IPS-18a (cell line): ENCODE measurements around the gene SH3PXD2B.
"Not testable (repeated sequence)": the region's sequence is repeated elsewhere in the genome, so short reads cannot be mapped to it uniquely, and the experiment has no call there.

ENCODE experiments used
- H3K27ac ChIP-seq: one replicate; pipeline ENCODE4 v1.5.1; 2013; ENCODE audit warnings: low read length
- H3K27me3 ChIP-seq: one replicate; pipeline ENCODE4 v1.6.1; 2013; ENCODE audit warnings: mild to moderate bottlenecking, low read length; ENCODE audit not compliant: control insufficient read depth, insufficient read depth
- H3K36me3 ChIP-seq: one replicate; pipeline ENCODE4 v1.6.1; 2013; ENCODE audit warnings: low read depth, low read length; ENCODE audit not compliant: control insufficient read depth
- H3K4me1 ChIP-seq: one replicate; pipeline ENCODE4 v1.6.1; 2013; ENCODE audit warnings: low read depth, low read length; ENCODE audit not compliant: control insufficient read depth
- H3K4me3 ChIP-seq: one replicate; pipeline ENCODE4 v1.5.1; 2013; ENCODE audit warnings: low read length
- H3K9ac ChIP-seq: one replicate; pipeline ENCODE4 v1.6.1; 2013; ENCODE audit warnings: mild to moderate bottlenecking, low read length, moderate library complexity
- H3K9me3 ChIP-seq: one replicate; pipeline ENCODE4 v1.6.1; 2013; ENCODE audit warnings: low read depth, low read length; ENCODE audit not compliant: control insufficient read depth

SH3PXD2B gene

DNA sequence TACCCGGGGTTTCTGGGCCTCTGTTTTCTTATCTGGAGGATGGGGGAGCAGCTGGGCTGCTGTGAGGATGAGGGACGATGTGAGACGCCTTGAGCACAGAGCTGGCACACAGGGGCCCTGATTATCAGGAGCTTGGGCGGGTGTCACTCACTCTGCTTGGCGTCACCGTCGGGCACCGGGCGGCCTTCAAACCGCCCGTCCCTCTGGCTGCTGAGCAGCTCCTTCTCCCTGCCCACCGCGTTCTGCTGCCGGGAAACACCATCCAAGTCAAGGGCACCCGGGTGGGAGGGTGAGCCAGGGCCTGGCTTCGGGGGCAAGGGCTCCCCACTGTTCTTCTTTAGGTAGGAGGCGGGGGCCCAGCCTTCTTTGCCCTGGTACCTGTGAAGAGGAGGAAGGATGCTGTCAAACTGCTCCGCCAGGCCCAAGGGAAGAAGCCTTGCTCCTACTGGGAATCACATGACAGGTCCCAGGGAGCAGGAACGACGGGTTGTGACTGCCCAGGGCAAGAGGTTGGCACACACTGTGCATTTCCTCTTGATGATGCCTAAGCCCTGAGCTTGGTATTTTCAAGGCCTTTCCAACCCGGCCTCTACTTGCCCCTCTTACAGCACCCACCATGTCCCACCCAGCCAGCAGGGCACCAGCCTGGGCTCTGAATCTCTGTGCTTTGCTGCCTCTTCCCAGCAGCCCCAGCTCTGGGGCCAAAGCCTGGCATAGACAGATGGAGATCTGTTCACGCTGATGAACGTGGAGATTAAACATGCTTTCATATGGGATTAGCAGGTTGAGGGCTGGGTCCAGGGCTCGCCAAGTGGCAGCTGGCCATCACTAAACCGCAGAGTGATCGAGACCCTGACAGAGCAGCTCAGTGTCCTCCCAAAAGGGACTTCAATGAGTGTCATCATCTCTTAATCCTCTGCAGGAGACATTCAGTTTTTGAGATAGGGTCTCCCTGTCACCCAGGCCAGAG, 103.8 kb downstream of the SH3PXD2B start:
- Histone ChIP-seq H3K4me3 (no peak overlapping the region), H3K4me1 (no peaks in the 10 kb centered on the region), H3K9me3 (no peaks in the 10 kb centered on the region), H3K27ac (no peak overlapping the region), H3K9ac (no peak overlapping the region), H3K27me3 (no peaks in the 10 kb centered on the region), H3K36me3 (peaks cover 70% of the 10 kb centered on the region)

DNA sequence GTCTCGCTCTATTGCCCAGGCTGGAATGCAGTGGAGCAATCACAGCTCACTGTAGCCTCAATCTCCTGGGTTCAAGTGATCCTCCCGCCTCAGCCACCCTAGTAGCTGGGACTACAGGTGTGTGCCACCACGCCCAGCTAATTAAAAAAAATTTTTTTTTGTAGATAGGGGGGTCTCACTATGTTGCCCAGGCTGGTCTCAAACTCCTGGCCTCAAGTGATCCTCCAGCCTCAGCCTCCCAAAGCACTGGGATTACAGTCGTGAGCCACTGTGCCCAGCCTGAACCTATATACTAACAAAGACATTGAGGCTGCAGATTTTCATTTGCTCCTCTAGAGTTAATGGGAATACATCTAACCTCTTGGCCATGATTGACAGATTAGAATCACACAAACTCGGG, 105.6 kb downstream of the SH3PXD2B start:
- not testable (repeated sequence) for H3K27me3 ChIP-seq, H3K27ac ChIP-seq, H3K9me3 ChIP-seq, H3K4me3 ChIP-seq, H3K4me1 ChIP-seq, H3K9ac ChIP-seq
- H3K36me3 ChIP-seq = peaks cover 66% of the 10 kb centered on the region

DNA sequence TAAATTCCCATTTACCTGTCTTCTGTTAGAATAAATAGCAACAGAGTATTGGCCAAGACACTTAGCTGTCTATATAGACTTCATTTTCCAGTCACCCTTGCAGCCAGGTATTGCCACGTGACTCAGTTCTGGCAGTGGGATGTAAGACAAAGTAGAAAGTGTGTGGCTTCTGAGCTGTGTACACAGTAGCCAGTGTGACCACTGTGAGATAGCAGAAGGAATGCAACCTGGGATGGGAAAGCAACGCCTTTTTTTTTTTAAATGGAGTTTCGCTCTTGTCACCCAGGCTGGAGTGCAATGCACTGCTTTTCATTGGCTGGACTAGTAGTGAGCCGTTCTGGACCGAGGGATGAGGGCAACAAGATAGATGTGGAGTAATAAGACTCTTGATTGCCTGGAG, 106.2 kb downstream of the SH3PXD2B start:
- no peaks in the 10 kb centered on the region for H3K27me3 ChIP-seq
- no peaks in the 10 kb centered on the region for H3K9me3 ChIP-seq
- no peak overlapping the region for H3K27ac ChIP-seq
- no peak overlapping the region for H3K4me3 ChIP-seq
- H3K36me3 ChIP-seq = peaks cover 61% of the 10 kb centered on the region
- H3K9ac ChIP-seq = no peak overlapping the region
- no peaks in the 10 kb centered on the region for H3K4me1 ChIP-seq

DNA sequence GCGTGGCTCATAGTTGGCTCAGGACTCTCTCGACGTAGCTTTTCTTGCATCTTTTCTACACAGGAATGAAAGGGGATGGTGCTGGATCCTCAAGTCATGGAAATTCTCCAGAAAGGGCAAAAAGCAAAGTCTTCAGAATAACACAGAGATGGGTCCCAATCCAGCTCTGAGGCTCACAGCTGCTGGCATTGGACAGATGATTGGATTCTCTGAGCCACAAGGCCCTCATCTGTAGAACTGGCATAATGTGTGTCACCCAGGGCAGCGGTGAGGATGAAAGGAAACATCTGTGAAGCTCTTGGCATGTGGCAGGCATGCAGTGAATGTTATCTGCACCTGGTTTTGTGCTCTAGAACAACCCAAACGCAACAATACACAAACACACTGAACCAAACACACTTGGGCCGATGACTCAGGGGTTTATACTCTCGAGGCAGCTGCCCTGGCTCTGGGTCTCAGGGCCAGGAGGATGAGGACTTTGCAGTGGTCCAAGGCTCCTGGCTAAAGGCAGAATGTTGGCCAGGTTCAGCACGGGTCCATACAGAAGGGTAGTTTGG, 106.8 kb downstream of the SH3PXD2B start:
- Histone ChIP-seq H3K27ac (no peak overlapping the region), H3K9me3 (no peaks in the 10 kb centered on the region), H3K4me3 (no peak overlapping the region), H3K27me3 (no peaks in the 10 kb centered on the region), H3K36me3 (peaks cover 61% of the 10 kb centered on the region), H3K9ac (no peak overlapping the region), H3K4me1 (no peaks in the 10 kb centered on the region)

DNA sequence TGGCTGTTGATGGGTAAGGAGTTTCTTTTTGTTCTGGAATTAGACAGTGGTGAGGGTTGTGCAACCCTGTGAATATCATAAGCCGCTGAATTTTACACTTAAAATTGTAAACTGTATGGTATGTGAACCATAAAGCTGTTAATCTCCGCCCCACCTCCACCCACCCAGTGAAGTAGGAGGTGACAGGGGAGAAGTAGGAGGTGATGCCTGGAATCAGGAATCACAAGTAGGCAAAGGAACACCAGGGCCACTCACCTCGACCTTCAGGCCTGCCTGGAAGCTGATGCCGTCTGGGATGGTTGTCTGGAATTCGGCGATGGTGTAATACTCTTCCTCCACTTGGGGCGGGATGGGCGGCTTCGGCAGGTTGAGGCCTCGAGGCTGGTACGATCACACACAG, 108.4 kb downstream of the SH3PXD2B start:
- Histone ChIP-seq H3K27ac (no peak overlapping the region), H3K4me1 (no peaks in the 10 kb centered on the region), H3K27me3 (no peaks in the 10 kb centered on the region), H3K36me3 (peaks cover 59% of the 10 kb centered on the region), H3K9ac (no peak overlapping the region), H3K4me3 (no peak overlapping the region), H3K9me3 (no peaks in the 10 kb centered on the region)

DNA sequence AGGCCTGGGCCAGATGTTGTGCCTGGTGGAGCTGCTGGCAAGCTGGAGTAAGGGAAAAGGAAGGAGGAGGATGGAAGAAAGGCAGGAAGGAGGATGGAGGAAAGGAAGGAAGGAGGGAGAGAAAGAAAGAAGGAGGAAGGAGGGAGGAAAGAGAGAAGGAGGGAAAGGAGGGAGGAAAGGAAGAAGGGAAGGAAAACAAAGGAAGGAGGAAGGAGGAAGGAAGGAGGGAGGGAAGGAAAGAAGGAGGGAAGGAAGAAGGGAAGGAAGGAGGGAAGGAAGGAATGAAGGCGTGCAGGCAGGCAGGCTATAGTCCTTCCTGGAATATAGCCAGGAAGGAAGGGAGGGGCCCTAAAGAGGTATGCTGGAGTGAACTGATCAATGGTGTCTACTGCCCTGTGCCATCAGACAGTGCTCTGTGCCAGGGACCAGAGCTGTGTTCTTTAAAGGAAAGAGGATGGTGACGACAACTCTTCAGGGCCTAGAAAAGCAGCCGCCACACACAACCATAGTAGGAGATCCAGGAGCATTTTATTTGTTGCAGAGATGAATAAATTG, 109.4 kb downstream of the SH3PXD2B start:
- no peak overlapping the region for H3K9ac ChIP-seq
- H3K36me3 ChIP-seq = peaks cover 56% of the 10 kb centered on the region
- no peaks in the 10 kb centered on the region for H3K4me1 ChIP-seq
- H3K27ac ChIP-seq = no peak overlapping the region
- no peak overlapping the region for H3K4me3 ChIP-seq
- H3K27me3 ChIP-seq = no peaks in the 10 kb centered on the region
- H3K9me3 ChIP-seq = no peaks in the 10 kb centered on the region

DNA sequence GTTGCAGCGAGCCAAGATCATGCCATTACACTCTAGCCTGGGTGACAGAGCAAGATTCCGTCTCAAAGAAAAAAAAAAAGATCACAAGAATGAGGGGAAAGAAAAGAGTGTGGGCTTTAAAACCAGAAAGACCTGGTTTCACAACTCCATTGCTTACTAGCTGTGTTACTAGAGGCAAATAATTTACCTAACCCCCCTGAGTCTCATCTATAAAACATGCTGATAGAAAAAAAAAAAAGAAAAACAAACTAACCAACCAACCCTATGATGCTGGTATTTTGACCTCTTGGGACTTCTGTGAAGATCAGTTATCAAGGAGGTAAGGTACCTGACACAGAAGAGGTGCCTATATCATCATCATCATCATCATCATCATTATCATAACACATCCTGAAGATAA, 110.6 kb downstream of the SH3PXD2B start:
- no peaks in the 10 kb centered on the region for H3K4me1 ChIP-seq
- no peak overlapping the region for H3K4me3 ChIP-seq
- no peaks in the 10 kb centered on the region for H3K27me3 ChIP-seq
- peaks cover 54% of the 10 kb centered on the region for H3K36me3 ChIP-seq
- no peaks in the 10 kb centered on the region for H3K9me3 ChIP-seq
- H3K27ac ChIP-seq = no peak overlapping the region
- no peak overlapping the region for H3K9ac ChIP-seq

DNA sequence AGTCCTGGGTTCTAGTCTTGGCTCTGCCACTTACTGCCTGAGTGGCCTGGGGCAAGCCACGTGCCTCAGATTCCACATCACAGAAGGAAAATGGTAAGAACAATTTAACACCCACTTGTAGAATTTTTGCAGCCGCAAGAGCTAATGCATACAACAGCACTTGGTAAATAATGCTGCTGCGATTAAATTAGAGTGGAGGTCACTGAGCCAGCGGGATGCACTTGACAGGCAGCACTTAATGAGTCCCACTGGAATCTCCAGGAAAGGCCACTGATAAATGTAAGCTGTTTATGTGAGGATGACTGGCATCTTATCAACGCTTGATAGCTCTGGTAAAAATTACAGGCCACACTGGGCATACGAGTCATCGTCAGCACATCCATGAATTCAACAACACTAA, 111.4 kb downstream of the SH3PXD2B start:
- no peak overlapping the region for H3K4me3 ChIP-seq

DNA sequence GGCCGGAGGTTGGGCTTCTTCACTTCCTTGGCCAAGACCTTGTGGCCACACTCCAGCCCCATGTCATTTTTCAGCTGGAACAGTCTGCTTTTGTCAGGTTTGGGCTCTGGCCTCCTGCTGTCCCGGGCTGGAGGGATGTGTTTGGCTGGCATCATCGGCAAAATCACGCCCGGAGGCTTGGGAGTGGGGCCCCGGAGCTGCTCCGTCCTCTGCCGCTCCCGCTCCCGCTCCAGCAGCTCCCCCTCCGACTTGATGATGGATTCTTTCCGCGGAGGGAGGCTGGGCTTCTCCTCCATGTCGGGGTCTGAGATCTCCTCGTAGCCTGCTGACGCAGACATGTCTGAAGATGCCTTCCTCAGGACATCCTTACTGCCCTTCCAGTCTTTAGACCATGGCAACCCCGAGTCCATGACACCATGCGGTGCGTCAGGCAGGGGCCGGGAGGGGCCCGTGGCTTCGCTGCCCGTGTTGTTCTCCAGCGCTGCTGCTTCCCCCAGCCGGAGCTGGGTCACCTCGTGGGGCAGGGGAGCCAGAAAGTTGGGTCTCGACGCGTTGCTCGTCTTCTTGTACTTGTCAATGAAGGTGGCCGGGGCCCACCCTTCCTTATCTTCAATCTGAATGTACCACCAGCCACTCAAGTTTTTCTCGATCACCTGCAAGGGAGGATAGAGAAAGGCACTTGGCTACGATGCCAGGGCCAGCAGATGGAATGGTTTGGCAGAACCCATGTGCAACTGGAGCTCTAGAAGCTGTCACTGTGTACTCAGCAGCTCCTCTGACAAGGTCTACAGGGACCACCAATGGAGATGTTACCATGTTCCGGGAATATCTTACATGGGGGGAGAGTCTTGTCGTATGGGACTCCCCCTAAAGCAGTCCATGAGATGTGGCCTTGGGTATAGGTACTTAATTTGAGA, 114.8 kb downstream of the SH3PXD2B start:
- H3K9ac ChIP-seq = no peak overlapping the region
- no peaks in the 10 kb centered on the region for H3K9me3 ChIP-seq
- H3K4me1 ChIP-seq = no peaks in the 10 kb centered on the region
- H3K27ac ChIP-seq = no peak overlapping the region
- peaks cover 32% of the 10 kb centered on the region for H3K36me3 ChIP-seq
- H3K27me3 ChIP-seq = no peaks in the 10 kb centered on the region
- no peak overlapping the region for H3K4me3 ChIP-seq

More for the DNA sequence above, 111.4 kb downstream of the SH3PXD2B start:
- Histone ChIP-seq H3K9me3 (no peaks in the 10 kb centered on the region), H3K9ac (no peak overlapping the region), H3K4me1 (no peaks in the 10 kb centered on the region), H3K36me3 (peaks cover 53% of the 10 kb centered on the region), H3K27me3 (no peaks in the 10 kb centered on the region), H3K27ac (no peak overlapping the region)

DNA sequence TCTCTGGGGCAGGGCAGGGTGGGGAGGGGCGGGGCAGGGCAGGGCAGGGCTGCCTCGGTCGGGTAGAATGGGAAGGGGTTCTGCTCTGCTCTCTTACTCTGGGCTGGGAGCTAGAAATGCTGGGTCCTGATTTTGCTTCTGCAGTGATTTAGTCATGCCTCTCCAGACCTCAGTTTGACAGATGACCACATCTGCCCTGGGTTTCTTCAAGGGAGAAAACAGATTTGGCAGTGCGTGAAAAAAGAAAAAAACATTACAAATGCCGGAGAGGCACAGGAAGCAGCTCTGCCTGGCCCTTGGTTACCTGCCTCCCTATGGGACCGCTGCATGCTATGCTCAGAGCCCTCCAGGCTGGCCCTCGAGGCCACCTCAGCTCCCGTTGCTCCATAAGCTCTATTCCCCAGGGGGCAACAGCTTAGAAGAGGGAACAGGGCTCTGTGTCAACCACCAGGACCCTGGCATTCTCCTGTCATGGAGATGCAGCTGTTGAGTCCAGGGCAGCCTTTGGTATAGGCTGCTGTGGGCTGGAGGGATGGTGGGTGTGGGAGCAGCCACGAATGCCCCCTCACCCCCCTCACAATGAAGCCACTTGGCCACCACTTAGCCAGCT, 117.5 kb downstream of the SH3PXD2B start:
- H3K9ac ChIP-seq = no peak overlapping the region
- H3K4me1 ChIP-seq = no peaks in the 10 kb centered on the region
- no peak overlapping the region for H3K4me3 ChIP-seq
- H3K36me3 ChIP-seq = peaks cover 20% of the 10 kb centered on the region
- no peaks in the 10 kb centered on the region for H3K9me3 ChIP-seq
- no peak overlapping the region for H3K27ac ChIP-seq
- H3K27me3 ChIP-seq = no peaks in the 10 kb centered on the region

DNA sequence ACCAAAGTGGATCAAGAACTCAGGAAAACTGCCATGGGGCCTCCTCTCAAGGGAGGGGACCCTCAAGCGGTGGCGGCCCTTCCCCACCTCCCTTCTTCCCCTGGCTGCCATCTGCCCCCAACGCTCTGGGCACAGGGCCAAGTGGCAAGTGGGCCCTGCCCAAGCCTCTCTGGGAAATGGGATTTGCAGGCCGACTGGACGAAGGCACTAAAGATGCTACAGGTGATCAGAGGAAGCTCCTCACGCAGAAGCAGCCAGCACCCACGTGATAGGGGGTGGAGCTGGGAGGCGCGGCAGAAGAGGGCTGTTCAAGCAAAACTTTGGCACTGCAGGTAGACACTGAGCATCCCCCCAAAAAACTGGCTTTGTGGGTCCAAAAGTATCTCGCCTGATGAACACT, 118.1 kb downstream of the SH3PXD2B start:
- Histone ChIP-seq H3K27ac (no peak overlapping the region), H3K9me3 (no peaks in the 10 kb centered on the region), H3K9ac (no peak overlapping the region), H3K4me1 (no peaks in the 10 kb centered on the region), H3K27me3 (no peaks in the 10 kb centered on the region), H3K4me3 (no peak overlapping the region), H3K36me3 (peaks cover 20% of the 10 kb centered on the region)
